ENCODE measurements around the gene CCDC33.

GRCh38 chr15:74265046-74265639, 29.0 kb downstream of the CCDC33 start:
- no peak for TF ChIP-seq EP300 (IDR thresholded peaks at IDR 0.05)
- no peak for TF ChIP-seq CTCF (IDR thresholded peaks at IDR 0.05)
